Stomach (tissue), 4 donors: Measurements from ENCODE around the gene TRNP1.

ENCODE experiments used
- CTCF ChIP-seq, 7 experiments: fragments of 450-650 bp in 4 of 7; fragments of 200-600 bp in 3 of 7; sonication (generic) in 3 of 7; IDR thresholded peaks; one replicate each; pipeline ENCODE4 v1.5.1; 2016 to 2019; ENCODE audit warnings: antibody characterized with exemption in 7 of 7, control low read depth in 2 of 7, mild to moderate bottlenecking in 1 of 7
- EP300 ChIP-seq: sonication (generic); formaldehyde crosslinking; IDR thresholded peaks from one replicate; pipeline ENCODE4 v1.6.1; 2017; ENCODE audit warnings: antibody characterized with exemption
- POLR2A ChIP-seq, 4 donors: fragments of 450-650 bp; IDR thresholded peaks; one replicate each; pipeline ENCODE4 v1.6.1; 2016; ENCODE audit warnings: antibody characterized with exemption in 4 of 4, control low read depth in 2 of 4, mild to moderate bottlenecking in 1 of 4, moderate library complexity in 1 of 4
- POLR2AphosphoS5 ChIP-seq, 3 donors: sonication (generic); formaldehyde crosslinking; IDR thresholded peaks; one replicate each; pipeline ENCODE4 v1.6.1; 2016; ENCODE audit warnings: antibody characterized with exemption in 3 of 3

DNA sequence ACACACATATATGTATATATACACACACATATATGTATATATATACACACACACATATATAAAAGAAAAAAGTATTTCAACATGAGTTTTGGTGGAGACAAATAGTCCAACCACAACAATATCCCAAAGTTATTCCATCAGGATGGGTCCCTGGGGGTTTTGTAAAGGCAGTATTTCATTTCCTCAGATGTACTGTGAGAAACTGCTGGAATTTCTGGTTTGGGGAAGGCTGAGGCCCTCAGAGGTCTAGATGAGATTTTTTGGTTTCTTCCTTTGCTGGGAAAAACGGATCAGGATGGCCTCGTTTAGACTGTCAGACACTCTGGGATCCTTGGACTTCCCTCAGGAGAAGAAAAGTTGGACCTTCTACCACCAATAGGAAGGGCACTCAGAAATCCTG is 55.6 kb downstream of the TRNP1 start:
- TF ChIP-seq CTCF (IDR thresholded peaks at IDR 0.05): no peak
- TF ChIP-seq POLR2A (IDR thresholded peaks at IDR 0.05): no peak
- no peak for TF ChIP-seq EP300
- TF ChIP-seq POLR2AphosphoS5 (IDR thresholded peaks at IDR 0.05): no peak
